Measurements from ENCODE around the gene EFHD1.

DNA sequence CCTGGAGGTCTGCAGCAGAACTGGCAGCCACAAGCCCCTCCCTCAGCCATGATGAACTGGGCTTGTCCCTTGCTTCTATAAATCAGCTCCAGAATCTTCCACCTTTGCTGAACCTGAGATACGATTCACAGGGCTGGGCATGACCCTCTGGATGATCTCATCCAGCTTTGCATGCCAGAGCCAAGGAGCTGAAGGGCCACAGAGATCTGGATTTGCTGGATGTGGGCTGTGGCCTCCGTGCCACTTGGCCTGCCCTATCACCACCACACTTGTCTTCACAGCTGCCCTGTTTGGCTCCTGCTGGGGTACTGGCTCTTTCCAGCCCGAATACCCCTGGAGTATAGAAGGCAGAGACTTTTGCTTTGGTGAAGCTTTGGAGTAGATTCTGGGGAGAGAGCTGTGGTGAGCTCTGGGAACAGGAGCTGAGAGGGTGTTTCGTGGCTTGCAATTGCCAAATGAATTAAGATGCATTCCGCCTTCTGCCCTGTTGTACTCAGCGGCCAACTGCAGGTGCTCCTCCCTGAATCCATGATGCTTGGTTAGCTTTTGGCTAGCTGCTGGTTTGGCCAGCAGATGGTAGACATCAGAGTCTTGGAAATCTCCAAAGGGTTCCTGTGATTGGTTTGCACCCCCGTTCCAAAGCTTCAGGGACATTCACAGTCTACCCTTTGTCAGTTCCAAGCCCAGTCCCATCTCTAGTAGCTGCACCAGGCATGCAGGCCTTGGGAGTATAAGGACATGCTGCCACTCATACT lies 32.8 kb downstream of the EFHD1 start:
- TF ChIP-seq CTCF (IDR thresholded peaks at IDR 0.05; ENCODE audit: insufficient read depth, low read length), result no peak
- TF ChIP-seq, protein P1, sequence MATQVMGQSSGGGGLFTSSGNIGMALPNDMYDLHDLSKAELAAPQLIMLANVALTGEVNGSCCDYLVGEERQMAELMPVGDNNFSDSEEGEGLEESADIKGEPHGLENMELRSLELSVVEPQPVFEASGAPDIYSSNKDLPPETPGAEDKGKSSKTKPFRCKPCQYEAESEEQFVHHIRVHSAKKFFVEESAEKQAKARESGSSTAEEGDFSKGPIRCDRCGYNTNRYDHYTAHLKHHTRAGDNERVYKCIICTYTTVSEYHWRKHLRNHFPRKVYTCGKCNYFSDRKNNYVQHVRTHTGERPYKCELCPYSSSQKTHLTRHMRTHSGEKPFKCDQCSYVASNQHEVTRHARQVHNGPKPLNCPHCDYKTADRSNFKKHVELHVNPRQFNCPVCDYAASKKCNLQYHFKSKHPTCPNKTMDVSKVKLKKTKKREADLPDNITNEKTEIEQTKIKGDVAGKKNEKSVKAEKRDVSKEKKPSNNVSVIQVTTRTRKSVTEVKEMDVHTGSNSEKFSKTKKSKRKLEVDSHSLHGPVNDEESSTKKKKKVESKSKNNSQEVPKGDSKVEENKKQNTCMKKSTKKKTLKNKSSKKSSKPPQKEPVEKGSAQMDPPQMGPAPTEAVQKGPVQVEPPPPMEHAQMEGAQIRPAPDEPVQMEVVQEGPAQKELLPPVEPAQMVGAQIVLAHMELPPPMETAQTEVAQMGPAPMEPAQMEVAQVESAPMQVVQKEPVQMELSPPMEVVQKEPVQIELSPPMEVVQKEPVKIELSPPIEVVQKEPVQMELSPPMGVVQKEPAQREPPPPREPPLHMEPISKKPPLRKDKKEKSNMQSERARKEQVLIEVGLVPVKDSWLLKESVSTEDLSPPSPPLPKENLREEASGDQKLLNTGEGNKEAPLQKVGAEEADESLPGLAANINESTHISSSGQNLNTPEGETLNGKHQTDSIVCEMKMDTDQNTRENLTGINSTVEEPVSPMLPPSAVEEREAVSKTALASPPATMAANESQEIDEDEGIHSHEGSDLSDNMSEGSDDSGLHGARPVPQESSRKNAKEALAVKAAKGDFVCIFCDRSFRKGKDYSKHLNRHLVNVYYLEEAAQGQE (IDR thresholded peaks at IDR 0.05; ENCODE audit: insufficient replicate concordance, low read depth), result no peak
- TF ChIP-seq POLR2AphosphoS5 (IDR thresholded peaks at IDR 0.05; ENCODE audit: low read depth), result no peak
